HepG2 (cell line): ENCODE measurements around the gene ARHGAP15. TPM values are rescaled to one million over a fixed set of nuclear protein-coding genes. Genes with fewer than 3 reads are reported as not detected.

ENCODE experiments used
- ATAC-seq: fragments of 200-7000 bp; cut with Tn5 transposase; 3 replicates; pipeline ENCODE4 v1.9.1; 2020; ENCODE audit warnings: mild to moderate bottlenecking, moderate library complexity
- BruUV-seq: library from RNA; stranded (reverse); fragments of 400-500 nt; replicated peaks from 2 replicates; lab custom pipeline; 2021; lab: Mats Ljungman, UMichigan
- CTCF ChIA-PET: fragments of 300-600 bp; formaldehyde crosslinking; extraction: SDS; loops from one replicate; lab custom pipeline; 2021; ENCODE audit warnings: low total read pairs, inconsistent platforms, low intra/inter-chr PET ratio; lab: Yijun Ruan, JAX
- POLR2A ChIA-PET: fragments of 350-600 bp; sonication (Branson Sonifier 250); formaldehyde crosslinking; loops from one replicate; lab custom pipeline; 2020; ENCODE audit warnings: antibody characterized with exemption, inconsistent platforms; lab: Yijun Ruan, JAX
- DNase-seq: peaks from one replicate; pipeline ENCODE4 v3.0.0-alpha.2; 2015; ENCODE audit warnings: low spot score
- FAIRE-seq: peaks from 3 replicates; lab custom pipeline; 2011; peaks lifted over from hg19 to GRCh38; lab: Jason Lieb, UNC
- H2AFZ ChIP-seq: one replicate; pipeline ENCODE4 v1.6.1; 2011; ENCODE audit warnings: low read length, inconsistent platforms
- H3K27ac ChIP-seq: fragments of 300-600 bp; 3 replicates; pipeline ENCODE4 v1.8.0; 2011; ENCODE audit warnings: mixed run types, mild to moderate bottlenecking, mixed read lengths, low read length, inconsistent platforms; ENCODE audit not compliant: insufficient read depth; ENCODE audit errors: extremely low read length
- H3K27me3 ChIP-seq, 2 experiments: fragments of 200-600 bp in 1 of 2; 2 replicates in 1 of 2; 3 replicates in 1 of 2; pipeline versions ENCODE4 v1.6.0 to v1.8.0; 2011; ENCODE audit warnings: low read length in 2 of 2, mild to moderate bottlenecking in 2 of 2, moderate library complexity in 2 of 2, inconsistent platforms in 1 of 2; ENCODE audit not compliant: insufficient read depth in 2 of 2, control insufficient read depth in 1 of 2
- H3K36me3 ChIP-seq, 2 experiments: fragments of 200-600 bp in 1 of 2; replicated peaks in 1 of 2; 2 replicates in 1 of 2; 3 replicates in 1 of 2; pipeline versions ENCODE4 v1.5.1 to v1.8.0; 2011; ENCODE audit warnings: low read length in 2 of 2, inconsistent platforms in 1 of 2; ENCODE audit not compliant: insufficient read depth in 2 of 2, control insufficient read depth in 1 of 2
- H3K4me1 ChIP-seq: 2 replicates; pipeline ENCODE4 v1.5.1; 2012; ENCODE audit warnings: low read length, inconsistent platforms; ENCODE audit not compliant: insufficient read depth
- H3K4me2 ChIP-seq: 2 replicates; pipeline ENCODE4 v1.6.0; 2011; ENCODE audit warnings: low read depth, low read length, inconsistent platforms
- H3K4me3 ChIP-seq, 3 experiments: fragments of 200-600 bp in 1 of 3; sonication (generic), shearing (Covaris generic) in 1 of 3; replicated peaks in 1 of 3; 2 replicates each; pipeline ENCODE4 v1.5.1; 2011 to 2016; ENCODE audit warnings: low read length in 3 of 3, inconsistent platforms in 2 of 3, low read depth in 2 of 3, mild to moderate bottlenecking in 2 of 3, control low read depth in 1 of 3, mixed read lengths in 1 of 3; ENCODE audit not compliant: insufficient read depth in 1 of 3
- H3K79me2 ChIP-seq: one replicate; pipeline ENCODE4 v1.6.1; 2011; ENCODE audit warnings: low read length, inconsistent platforms; ENCODE audit not compliant: insufficient read depth
- H3K9ac ChIP-seq: 2 replicates; pipeline ENCODE4 v1.6.0; 2011; ENCODE audit warnings: mild to moderate bottlenecking, low read depth, low read length, inconsistent platforms; ENCODE audit not compliant: insufficient read depth
- H3K9me3 ChIP-seq: 2 replicates; pipeline ENCODE4 v1.5.1; 2012; ENCODE audit warnings: mild to moderate bottlenecking, low read length
- H4K20me1 ChIP-seq: 2 replicates; pipeline ENCODE4 v1.6.0; 2011; ENCODE audit warnings: inconsistent platforms, mild to moderate bottlenecking, low read length, moderate library complexity; ENCODE audit not compliant: insufficient read depth
- ASH2L ChIP-seq: fragments of 300-600, 200-600 bp; sonication (generic); IDR thresholded peaks from 2 replicates; pipeline ENCODE4 v1.7.0; 2017; ENCODE audit warnings: low read depth, mild to moderate bottlenecking, moderate library complexity, mixed read lengths, low read length; ENCODE audit not compliant: insufficient read length
- HDAC6 ChIP-seq: fragments of 200-600 bp; sonication (generic); IDR thresholded peaks from 2 replicates; pipeline ENCODE4 v1.7.0; 2017; ENCODE audit warnings: mild to moderate bottlenecking, antibody characterized with exemption, low read length, low read depth
- IRF9 ChIP-seq: sonication (generic); formaldehyde crosslinking; IDR thresholded peaks from 2 replicates; pipeline ENCODE4 v1.8.0; 2022; ENCODE audit warnings: missing genetic modification reagents, mild to moderate bottlenecking, borderline replicate concordance
- MTA3 ChIP-seq: sonication (generic); formaldehyde crosslinking; IDR thresholded peaks from 2 replicates; pipeline ENCODE4 v1.4.0; 2020; ENCODE audit warnings: missing genetic modification reagents
- NFE2 ChIP-seq: sonication (generic); formaldehyde crosslinking; IDR thresholded peaks from 2 replicates; pipeline ENCODE4 v1.4.0; 2020; ENCODE audit warnings: missing genetic modification reagents
- SSRP1 ChIP-seq: IDR thresholded peaks from 2 replicates; pipeline ENCODE4 v1.6.1; 2016; ENCODE audit warnings: control low read depth
- SUZ12 ChIP-seq: fragments of 150-350 bp; IDR thresholded peaks from 2 replicates; pipeline ENCODE4 v1.6.1; 2014; ENCODE audit warnings: low read depth, low read length
- TFAP4 ChIP-seq: sonication (generic); IDR thresholded peaks from 2 replicates; pipeline ENCODE4 v1.6.1; 2016; ENCODE audit warnings: low read depth, borderline replicate concordance
- XBP1 ChIP-seq: sonication (generic); formaldehyde crosslinking; IDR thresholded peaks from 2 replicates; pipeline ENCODE4 v1.5.0; 2020; ENCODE audit warnings: missing genetic modification reagents
- ZFAT ChIP-seq: sonication (generic); formaldehyde crosslinking; conservative IDR thresholded peaks from 2 replicates; pipeline ENCODE4 v1.8.1; 2023; ENCODE audit warnings: missing genetic modification reagents, inconsistent platforms
- ZNF121 ChIP-seq: sonication (generic); formaldehyde crosslinking; IDR thresholded peaks from 2 replicates; pipeline ENCODE4 v1.5.0; 2020; ENCODE audit warnings: mild to moderate bottlenecking, missing genetic modification reagents
- ZNF124 ChIP-seq: sonication (generic); formaldehyde crosslinking; IDR thresholded peaks from 2 replicates; pipeline ENCODE4 v1.4.0; 2020; ENCODE audit warnings: missing genetic modification reagents
- ZNF138 ChIP-seq: sonication (generic); formaldehyde crosslinking; IDR thresholded peaks from 2 replicates; pipeline ENCODE4 v1.5.0; 2020; ENCODE audit warnings: mild to moderate bottlenecking, low read depth, missing genetic modification reagents
- ZNF225 ChIP-seq: sonication (generic); formaldehyde crosslinking; IDR thresholded peaks from 2 replicates; pipeline ENCODE4 v1.4.0; 2020; ENCODE audit warnings: mild to moderate bottlenecking, missing genetic modification reagents
- ZNF230 ChIP-seq: sonication (generic); formaldehyde crosslinking; IDR thresholded peaks from 2 replicates; pipeline ENCODE4 v1.4.0; 2020; ENCODE audit warnings: mild to moderate bottlenecking, missing genetic modification reagents
- ZNF317 ChIP-seq: sonication (generic); formaldehyde crosslinking; IDR thresholded peaks from 2 replicates; pipeline ENCODE4 v1.5.0; 2020; ENCODE audit warnings: mild to moderate bottlenecking, missing genetic modification reagents
- ZNF354B ChIP-seq: sonication (generic); formaldehyde crosslinking; IDR thresholded peaks from 2 replicates; pipeline ENCODE4 v1.8.0; 2022; ENCODE audit warnings: mild to moderate bottlenecking, missing genetic modification reagents
- ZNF496 ChIP-seq: sonication (generic); formaldehyde crosslinking; IDR thresholded peaks from 2 replicates; pipeline ENCODE4 v1.8.1; 2023; ENCODE audit warnings: mild to moderate bottlenecking, moderate library complexity, missing genetic modification reagents; ENCODE audit not compliant: insufficient replicate concordance
- ZNF512B ChIP-seq: sonication (generic); formaldehyde crosslinking; IDR thresholded peaks from 2 replicates; pipeline ENCODE4 v1.5.1; 2020; ENCODE audit warnings: missing genetic modification reagents, mild to moderate bottlenecking, borderline replicate concordance
- WGBS: methylation state at CpG from one replicate; pipeline ENCODE4 v1.1.6; 2017; ENCODE audit warnings: low lambda C conversion rate; 5-methylcytosine and 5-hydroxymethylcytosine counted together
- in situ Hi-C: cut with HindIII; loops from 2 replicates; pipeline ENCODE4 v1.10.0; 2017; ENCODE audit warnings: low pct_unique_long_range_greater_than_20kb; ENCODE audit not compliant: extremely low pct_ligation_motif_present
- intact Hi-C: fragments of 100-400 bp; cut with micrococcal nuclease; formaldehyde crosslinking; loops from one replicate; pipeline ENCODE4 v1.10.0; 2022; ENCODE audit not compliant: unreplicated experiment
- polyA plus RNA-seq, 8 experiments: library from polyadenylated mRNA; depleted of rRNA in 3 of 8; stranded (reverse) in 7 of 8; unstranded in 1 of 8; fragments of >200 nt; fragmentation: Illumina TruSeq in 4 of 8; extraction: Trizol in 4 of 8; gene quantifications; 2 replicates each; pipeline versions ENCODE4 v1.2.1 to v1.2.3, GENCODE V29; 2011 to 2016; ENCODE audit warnings: low read depth in 4 of 8, missing spikeins in 1 of 8, mixed read lengths in 1 of 8; ENCODE audit not compliant: insufficient read depth in 1 of 8
- total RNA-seq, 5 experiments: library from RNA; depleted of rRNA; stranded (reverse); fragments of >200 nt; fragmentation: Illumina TruSeq; extraction: Trizol; gene quantifications; 2 replicates each; pipeline ENCODE4 v1.2.3, GENCODE V29; 2016; ENCODE audit warnings: low read depth in 1 of 5

The ARHGAP15 gene
- total and polyA plus RNA-seq, 2 of the 13 experiments (the other 11 are each of a cell fraction or from before 2014, with no cell fraction given), result 0.04 TPM; not detected in 1

- no peak for TF ChIP-seq IRF9
Observed at GRCh38 chr2:143615562-143615961, 486.3 kb downstream of the ARHGAP15 start (continued).

- TF ChIP-seq HDAC6 (no peak), ZNF230 (CRISPR knock-in tag) (no peak), ZNF225 (CRISPR knock-in tag) (no peak), ZNF496 (no peak), TFAP4 (no peak), ZNF354B (CRISPR knock-in tag) (no peak), SUZ12 (no peak), XBP1 (CRISPR knock-in tag) (no peak), SSRP1 (CRISPR knock-in tag) (no peak), ZFAT (no peak), ZNF124 (no peak), ASH2L (no peak), ZNF121 (CRISPR knock-in tag) (no peak), NFE2 (CRISPR knock-in tag) (no peak), ZNF317 (no peak), ZNF512B (CRISPR knock-in tag) (no peak), MTA3 (CRISPR knock-in tag) (no peak), ZNF138 (CRISPR knock-in tag) (no peak)
- BruUV-seq, result no TSS peak
- Histone ChIP-seq H3K9me3 (no peaks in the 10 kb centered on the region), H3K27me3 (no peaks in the 10 kb centered on the region), H2AFZ (no peak overlapping the region), H4K20me1 (no peaks in the 10 kb centered on the region), H3K36me3 (no peaks in the 10 kb centered on the region), H3K4me1 (no peaks in the 10 kb centered on the region), H3K4me2 (no peak overlapping the region), H3K79me2 (no peaks in the 10 kb centered on the region), H3K4me3 (no peak overlapping the region), H3K27ac (no peak overlapping the region), H3K9ac (no peak overlapping the region)
- no peak for ATAC-seq
- CTCF ChIA-PET, result no interaction called here
- 17% methylated on average over 6 of the region's 6 CpGs for WGBS
- no peak for FAIRE-seq
- intact Hi-C loops, result no loop called here
- in situ Hi-C loops, result no loop called here
- POLR2A ChIA-PET, result no interaction called here
- no peak for DNase-seq
Observed at GRCh38 chr2:143616452-143616851, 487.2 kb downstream of the ARHGAP15 start.
